Testis (tissue), 3 donors: ENCODE measurements around the gene DAB2IP. TPM values are rescaled to one million over a fixed set of nuclear protein-coding genes. Genes with fewer than 3 reads are reported as not detected.
"Not testable (repeated sequence)": the region's sequence is repeated elsewhere in the genome, so short reads cannot be mapped to it uniquely, and the experiment has no call there.

Experiments used
- DNase-seq: peaks from one replicate; pipeline ENCODE4 v3.0.0-alpha.2; 2019
- H3K27ac ChIP-seq, 2 donors: fragments of 200-600 bp; sonication (generic); one replicate each; pipeline ENCODE4 v1.5.1; 2019
- H3K27me3 ChIP-seq: fragments of 200-600 bp; sonication (generic); one replicate; pipeline ENCODE4 v1.5.1; 2019
- H3K36me3 ChIP-seq: fragments of 200-600 bp; sonication (generic); one replicate; pipeline ENCODE4 v1.5.1; 2017; ENCODE audit warnings: low read depth; ENCODE audit errors: missing control alignments
- H3K4me1 ChIP-seq: fragments of 200-600 bp; sonication (generic); one replicate; pipeline ENCODE4 v1.5.1; 2019
- H3K4me3 ChIP-seq, 2 donors: fragments of 200-600 bp; sonication (generic); one replicate each; pipeline ENCODE4 v1.5.1; 2017 to 2019
- H3K9me3 ChIP-seq: fragments of 200-600 bp; sonication (generic); one replicate; pipeline ENCODE4 v1.5.1; 2017
- CTCF ChIP-seq, 3 experiments: fragments of 450-650 bp in 2 of 3; fragments of 200-600 bp in 1 of 3; sonication (generic) in 1 of 3; IDR thresholded peaks; one replicate each; pipeline ENCODE4 v1.5.1; 2016 to 2019; ENCODE audit warnings: antibody characterized with exemption in 3 of 3, mild to moderate bottlenecking in 2 of 3, moderate library complexity in 1 of 3
- POLR2A ChIP-seq: fragments of 450-650 bp; IDR thresholded peaks from one replicate; pipeline ENCODE4 v1.6.1; 2017; ENCODE audit warnings: antibody characterized with exemption, mild to moderate bottlenecking, moderate library complexity
- WGBS, 2 donors: methylation state at CpG; one replicate each; pipeline ENCODE4 v1.1.5; 2018; 5-methylcytosine and 5-hydroxymethylcytosine counted together
- intact Hi-C: fragments of 100-400 bp; cut with DNase I; formaldehyde crosslinking; loops from one replicate; pipeline ENCODE4 v1.15.1; 2023; ENCODE audit warnings: low total_unique reads
- polyA plus RNA-seq: library from polyadenylated mRNA; stranded (reverse); fragments of 350-450 nt; fragmentation: Illumina TruSeq; extraction: RNeasy Lipid Tissue Mini Kit (QIAGEN cat#74804); gene quantifications from one replicate; pipeline ENCODE4 v1.2.3, GENCODE V29; 2014; ENCODE audit warnings: low read depth, low replicate concordance; ENCODE audit not compliant: insufficient read depth
- total RNA-seq, 2 donors: library from RNA; depleted of rRNA; stranded (reverse); fragments of >200 nt; gene quantifications; one replicate each; pipeline ENCODE4 v1.2.3, GENCODE V29; 2016

The DAB2IP gene
- total and polyA plus RNA-seq, 3 donors from 2014 or later = 57.7 to 136 (median 102) TPM

GRCh38 chr9:121619545-121620324, 31.7 kb upstream of the DAB2IP start:
- TF ChIP-seq CTCF (IDR thresholded peaks at IDR 0.05) (no peak), POLR2A (no peak)
- no peak for DNase-seq
- H3K36me3 ChIP-seq = no peaks in the 10 kb centered on the region
- H3K27ac ChIP-seq = no peak overlapping the region
- H3K4me1 ChIP-seq = no peaks in the 10 kb centered on the region
- 78 to 81% methylated on average over 11 of the region's 11 CpGs for WGBS, 2 donors
- H3K27me3 ChIP-seq = no peaks in the 10 kb centered on the region
- no peaks in the 10 kb centered on the region for H3K9me3 ChIP-seq
- intact Hi-C loops = no loop called here
- H3K4me3 ChIP-seq = no peak overlapping the region

GRCh38 chr9:121620325-121620673, 31.1 kb upstream of the DAB2IP start:
- Histone ChIP-seq H3K4me1 (no peaks in the 10 kb centered on the region), H3K27ac (no peak overlapping the region), H3K36me3 (no peaks in the 10 kb centered on the region), H3K27me3 (no peaks in the 10 kb centered on the region), H3K4me3 (no peak overlapping the region), H3K9me3 (no peaks in the 10 kb centered on the region)
- intact Hi-C loops = no loop called here
- TF ChIP-seq CTCF (IDR thresholded peaks at IDR 0.05) (no peak), POLR2A (no peak)
- 92 to 98% methylated on average over 3 of the region's 3 CpGs for WGBS, 2 donors
- DNase-seq = no peak

- H3K4me1 ChIP-seq = no peaks in the 10 kb centered on the region
- WGBS, 2 donors = 70 to 78% methylated on average over 3 of the region's 3 CpGs
- no peaks in the 10 kb centered on the region for H3K9me3 ChIP-seq
- H3K36me3 ChIP-seq = no peaks in the 10 kb centered on the region
- no peak for TF ChIP-seq CTCF (IDR thresholded peaks at IDR 0.05)
- no peak for TF ChIP-seq POLR2A
- DNase-seq = no peak
- H3K27me3 ChIP-seq = no peaks in the 10 kb centered on the region
- H3K27ac ChIP-seq = no peak overlapping the region
- intact Hi-C loops = no loop called here
- no peak overlapping the region for H3K4me3 ChIP-seq
These were observed 30.5 kb upstream of the DAB2IP start for GRCh38 chr9:121620777-121621449.

GRCh38 chr9:121622387-121623203, 28.8 kb upstream of the DAB2IP start:
- H3K4me3 ChIP-seq = no peak overlapping the region
- H3K27me3 ChIP-seq = no peaks in the 10 kb centered on the region
- no peak overlapping the region for H3K27ac ChIP-seq
- TF ChIP-seq POLR2A (no peak), CTCF (IDR thresholded peaks at IDR 0.05) (no peak)
- H3K9me3 ChIP-seq = no peaks in the 10 kb centered on the region
- intact Hi-C loops = no loop called here
- no peaks in the 10 kb centered on the region for H3K4me1 ChIP-seq
- no peaks in the 10 kb centered on the region for H3K36me3 ChIP-seq
- 85 to 86% methylated on average over 14 of the region's 14 CpGs for WGBS, 2 donors
- no peak for DNase-seq

GRCh38 chr9:121623430-121623829, 28.0 kb upstream of the DAB2IP start:
- DNase-seq, intact Hi-C loops, H3K27me3 ChIP-seq, H3K9me3 ChIP-seq, H3K36me3 ChIP-seq, H3K4me3 ChIP-seq, H3K27ac ChIP-seq, H3K4me1 ChIP-seq: not testable (repeated sequence)
- WGBS, 2 donors = 95 to 100% methylated on average over 2 of the region's 2 CpGs
